MM.1S (cell line): Measurements from ENCODE around the gene KDM2A.

ENCODE experiments used
- CTCF ChIP-seq: fragments of 300-600 bp; sonication (generic); IDR thresholded peaks from 2 replicates; pipeline ENCODE4 v1.5.1; 2016; ENCODE audit warnings: antibody characterized with exemption, low read length, mixed read lengths
- EZH2 ChIP-seq: fragments of 300-600 bp; sonication (generic); optimal IDR thresholded peaks from 2 replicates; pipeline ENCODE3; 2017; ENCODE audit warnings: low read depth, mild to moderate bottlenecking, antibody characterized with exemption, low read length, mixed read lengths
- EZH2phosphoT487 ChIP-seq: fragments of 300-600 bp; sonication (generic); IDR thresholded peaks from 2 replicates; pipeline ENCODE4 v1.6.1; 2018; ENCODE audit warnings: antibody characterized with exemption, low read length

- TF ChIP-seq CTCF (no peak), EZH2phosphoT487 (no peak), EZH2 (no peak)
These were observed 27.6 kb downstream of the KDM2A start for GRCh38 chr11:67146516-67147226.
